ENCODE data around the gene SHISA7.

Gene SHISA7

DNA sequence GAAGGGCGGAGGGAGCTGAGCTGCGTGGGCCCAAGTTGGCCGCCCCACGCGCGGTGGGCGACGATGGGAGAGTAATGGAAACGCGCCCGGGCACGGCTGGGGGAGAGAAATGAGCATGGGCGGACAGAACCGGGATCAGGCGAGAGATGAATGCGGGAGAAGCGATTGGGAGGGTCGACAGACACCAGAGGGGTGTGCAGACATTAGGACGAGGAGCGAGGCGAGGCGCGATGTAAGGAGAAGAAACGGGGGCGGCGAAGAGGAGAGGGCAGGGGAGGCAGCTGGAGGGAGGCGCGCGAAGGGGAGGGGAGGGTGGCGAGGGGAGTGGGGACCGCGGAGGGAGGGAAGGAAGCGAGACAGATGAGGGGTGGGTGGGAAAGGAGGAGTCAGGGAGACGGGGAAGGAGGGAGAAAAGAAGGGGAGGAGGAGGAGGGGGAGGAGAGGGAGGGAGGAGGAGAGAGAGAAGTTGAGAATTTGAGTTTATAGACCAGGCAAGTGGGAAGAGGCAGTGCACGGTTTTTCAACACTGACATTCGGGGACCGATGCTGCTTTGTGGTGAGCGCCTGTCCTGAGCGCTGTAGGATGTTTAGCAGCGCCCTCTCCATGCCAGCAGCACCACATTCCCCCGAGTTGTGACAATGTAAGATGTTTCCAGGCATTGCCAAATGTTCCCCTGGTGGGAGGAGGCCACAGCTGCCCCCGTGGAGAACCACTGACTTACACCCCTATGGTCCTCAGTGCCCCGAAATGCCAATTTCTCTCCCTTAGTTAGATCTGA, at the start of gene SHISA7:
TSS of gene SHISA7 (minus strand) at position 256 of the 779 bp plus-strand sequence. CDS start 437 bp downstream, outside the sequence.
- DNase-seq (ENCODE audit: low read depth) = no peak

DNA sequence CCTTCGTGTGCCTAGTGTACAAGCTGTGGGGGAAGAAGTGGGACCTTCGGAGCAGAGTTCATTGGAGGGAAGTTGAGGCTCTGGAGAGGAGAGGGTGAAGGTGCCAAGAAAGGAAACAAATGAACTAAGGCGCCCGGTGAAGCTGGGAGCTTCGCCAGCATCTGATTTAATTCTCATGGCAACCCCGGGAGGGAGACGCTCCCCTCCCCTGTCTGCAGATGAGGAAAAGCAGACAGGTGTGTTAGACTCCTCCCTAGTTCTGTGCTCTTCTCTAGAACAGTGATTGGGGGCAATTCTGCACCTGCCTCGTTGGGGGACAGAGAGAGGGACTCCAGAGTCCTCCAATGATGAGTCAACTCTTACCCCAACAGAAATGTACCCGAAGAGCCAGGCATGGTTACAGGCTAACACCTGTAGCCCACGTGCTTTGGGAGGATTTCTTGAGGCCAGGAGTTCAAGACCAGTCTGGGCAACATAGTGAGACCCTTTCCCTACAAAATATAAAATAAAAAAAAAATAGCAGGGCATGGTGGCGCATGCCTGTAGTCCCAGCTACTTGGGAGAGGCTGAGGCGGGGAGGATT, 49.4 kb upstream of the SHISA7 start:
- no peak for DNase-seq (ENCODE audit: low read depth)

DNA sequence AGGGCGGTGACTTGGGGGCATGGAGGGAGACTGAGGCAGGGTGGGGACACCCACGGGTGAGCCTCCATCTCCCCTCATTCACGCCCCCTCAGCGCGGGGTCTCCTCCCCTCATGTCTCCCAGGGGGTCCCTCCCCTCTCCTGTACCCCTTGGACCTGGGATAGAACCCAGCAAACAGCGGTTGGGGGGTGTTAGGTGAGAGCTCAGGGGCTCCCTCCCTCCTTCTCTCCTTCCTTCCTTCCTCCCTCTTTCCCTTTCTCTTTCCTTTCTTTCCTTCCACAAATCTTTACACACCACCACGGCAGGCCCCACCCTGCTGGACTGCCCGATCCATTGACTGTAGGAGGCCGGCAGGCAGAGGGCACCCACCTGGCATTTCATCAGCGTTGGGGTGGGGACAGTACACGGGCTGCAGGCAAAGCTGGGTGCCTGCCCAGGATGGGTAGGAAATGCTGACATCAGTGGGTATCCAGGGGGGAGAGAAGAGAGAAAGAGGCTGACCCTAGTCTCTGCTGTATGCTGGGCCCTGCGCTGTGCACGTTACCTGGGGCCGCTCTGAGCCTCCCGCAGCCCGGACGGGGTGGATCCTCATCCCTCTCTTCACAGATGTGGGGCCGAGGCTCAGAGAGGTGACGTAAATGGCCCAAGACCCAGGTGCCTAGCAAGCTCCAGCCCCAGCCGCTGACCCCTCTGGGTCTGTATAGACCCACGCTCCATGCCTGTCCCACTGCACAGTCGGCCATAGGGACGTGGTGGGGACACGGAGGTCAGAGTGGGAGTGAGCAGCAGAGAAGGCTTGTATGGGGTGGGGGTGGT, 48.7 kb upstream of the SHISA7 start:
- no peak for DNase-seq (ENCODE audit: low read depth)

DNA sequence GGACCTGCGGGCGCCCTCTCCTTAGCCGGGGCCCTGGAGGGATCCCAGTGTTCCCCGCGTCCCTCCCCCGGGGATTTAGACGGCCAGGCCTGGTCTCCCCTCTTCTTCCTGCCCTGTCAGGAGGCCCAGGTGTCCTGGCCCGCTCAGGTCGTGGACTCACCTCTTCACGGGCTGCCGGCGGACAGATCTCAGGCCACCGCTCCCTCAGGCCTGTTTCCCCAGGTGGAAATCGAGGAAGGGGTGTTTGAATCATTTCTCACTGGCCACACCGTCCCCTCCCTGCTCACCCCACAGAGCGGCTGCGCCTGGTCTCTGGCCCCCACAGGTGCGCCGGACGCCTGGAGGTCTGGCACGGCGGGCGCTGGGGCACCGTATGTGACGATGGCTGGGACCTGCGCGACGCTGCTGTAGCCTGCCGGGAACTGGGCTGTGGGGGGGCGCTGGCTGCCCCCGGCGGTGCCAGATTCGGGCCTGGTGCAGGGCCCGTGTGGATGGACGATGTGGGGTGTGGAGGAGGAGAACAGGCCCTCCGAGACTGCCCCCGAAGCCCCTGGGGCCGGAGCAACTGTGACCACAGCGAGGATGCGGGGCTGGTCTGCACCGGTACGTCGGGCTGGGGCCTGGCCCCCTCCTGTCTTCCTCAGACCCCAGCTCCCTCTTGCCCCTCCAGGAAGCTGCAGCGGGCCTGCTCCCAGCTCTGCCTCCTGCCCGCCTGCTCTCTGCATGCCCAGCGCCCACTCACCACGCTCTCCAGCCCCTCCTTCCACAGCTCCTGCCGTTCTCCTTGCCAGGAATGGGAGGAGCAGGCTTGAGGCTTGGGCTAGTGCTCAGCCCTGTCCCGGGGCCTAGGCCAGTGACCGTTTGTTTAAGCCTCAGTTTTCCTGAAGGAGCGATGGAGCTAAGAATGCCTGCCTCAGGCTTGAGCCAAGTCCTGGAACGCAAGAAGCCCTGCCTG, 47.7 kb upstream of the SHISA7 start:
- no peak for DNase-seq (ENCODE audit: low read depth)

DNA sequence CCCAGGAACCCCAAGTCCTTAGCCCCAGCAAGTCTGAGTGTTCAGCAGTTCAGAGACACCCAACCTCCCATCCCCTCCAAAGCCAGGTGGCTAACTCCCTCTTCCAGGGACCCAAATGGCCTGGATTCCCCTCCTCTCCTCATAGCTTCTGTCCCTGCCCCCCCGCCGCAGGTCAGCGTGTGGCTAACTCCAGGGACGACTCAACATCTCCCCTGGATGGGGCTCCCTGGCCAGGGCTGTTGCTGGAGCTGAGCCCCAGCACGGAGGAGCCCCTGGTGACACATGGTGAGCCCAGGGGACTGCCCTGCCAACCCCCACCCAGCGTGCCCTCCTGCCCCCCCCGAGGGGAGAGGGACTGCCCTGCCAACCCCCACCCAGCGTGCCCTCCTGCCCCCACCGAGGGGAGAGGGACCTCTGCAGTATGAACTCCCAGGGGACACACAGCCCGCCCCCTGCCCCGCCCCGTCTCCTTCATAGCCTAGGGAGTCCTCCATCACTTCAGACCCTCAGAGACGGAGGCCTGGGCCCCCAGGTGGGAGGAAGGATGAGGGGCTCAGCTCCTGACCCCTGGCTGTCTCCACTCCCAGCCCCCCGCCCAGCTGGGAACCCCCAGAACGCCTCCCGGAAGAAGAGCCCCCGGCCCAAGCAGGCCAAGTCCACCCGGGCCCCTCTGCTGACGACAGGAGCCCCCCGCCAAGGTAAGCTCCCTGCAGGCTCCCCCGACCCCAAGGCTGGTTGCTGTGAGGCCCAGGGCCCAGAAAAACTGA, 46.8 kb upstream of the SHISA7 start:
- DNase-seq (ENCODE audit: low read depth) = no peak

DNA sequence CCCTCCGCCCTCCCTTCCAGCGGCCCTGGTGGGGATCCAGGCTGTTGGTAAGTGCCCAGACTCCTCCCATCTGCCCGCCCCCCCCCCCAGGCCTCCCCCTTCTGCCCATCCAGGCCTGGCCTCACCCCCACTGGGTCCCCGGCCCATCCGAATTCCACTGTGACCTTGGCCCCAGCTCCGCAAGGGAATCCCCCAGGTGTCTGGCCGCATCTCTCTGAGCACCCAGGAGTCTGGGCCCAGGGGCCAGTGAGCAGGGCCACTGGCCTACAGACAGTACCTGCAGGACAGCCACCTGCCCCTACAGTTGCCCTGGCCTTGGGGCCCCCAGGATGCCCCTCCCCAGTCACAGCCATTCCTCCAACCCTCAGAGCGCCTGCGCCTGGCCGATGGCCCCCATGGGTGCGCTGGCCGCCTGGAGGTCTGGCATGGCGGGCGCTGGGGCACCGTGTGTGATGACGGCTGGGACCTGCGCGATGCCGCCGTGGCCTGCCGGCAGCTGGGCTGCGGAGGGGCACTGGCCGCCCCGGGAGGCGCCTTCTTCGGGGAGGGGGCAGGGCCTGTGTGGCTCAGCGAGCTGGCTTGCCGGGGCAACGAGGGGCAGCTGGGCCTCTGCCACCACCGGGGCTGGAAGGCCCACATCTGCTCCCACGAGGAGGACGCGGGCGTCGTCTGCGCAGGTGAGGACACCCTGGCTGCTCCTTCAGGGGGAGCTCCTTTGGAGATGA, 46.0 kb upstream of the SHISA7 start:
- DNase-seq (ENCODE audit: low read depth) = no peak

DNA sequence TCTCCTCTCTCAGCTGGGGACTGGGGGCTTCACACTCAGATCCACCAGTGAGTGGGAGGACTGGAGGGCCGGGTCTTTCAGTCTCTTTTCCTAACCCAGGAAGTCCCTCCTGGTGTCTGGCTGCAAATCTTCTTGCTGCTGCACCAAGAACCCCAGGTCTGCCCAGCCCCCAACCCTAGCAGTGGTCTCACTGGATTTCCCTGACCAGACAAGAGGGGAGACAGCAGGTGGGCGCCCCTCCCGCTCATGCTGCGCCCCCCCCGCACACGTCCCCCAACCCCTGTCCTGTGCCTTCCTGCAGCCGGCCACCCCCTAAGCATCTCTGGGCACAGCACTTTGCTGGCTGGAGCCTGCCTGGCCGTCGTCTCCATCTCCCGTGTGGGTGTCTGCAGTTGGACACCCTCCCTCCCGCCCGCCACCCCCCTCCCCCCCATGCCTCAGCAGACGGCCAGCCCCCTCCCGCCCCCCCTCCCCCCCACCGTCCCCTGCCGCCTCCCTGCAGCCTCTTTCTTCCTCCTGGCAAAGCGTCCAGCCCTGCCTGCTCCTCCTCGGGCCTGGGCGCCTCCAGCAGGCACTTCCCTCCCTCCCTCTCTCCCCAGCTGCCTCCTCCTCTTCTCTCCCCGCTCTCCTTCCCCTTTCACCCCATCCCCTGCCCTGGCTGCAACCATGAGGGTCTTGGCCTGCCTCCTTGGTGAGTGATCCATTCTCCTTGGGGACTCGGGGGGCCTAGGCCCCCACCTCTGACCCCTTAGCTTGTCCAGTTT, 45.0 kb upstream of the SHISA7 start, which contains the start of gene SSC5D:
TSS of gene SSC5D (plus strand) at position 513 of the 764 bp plus-strand sequence. CDS start at position 667, 154 bp downstream.
- no peak for DNase-seq (ENCODE audit: low read depth)

DNA sequence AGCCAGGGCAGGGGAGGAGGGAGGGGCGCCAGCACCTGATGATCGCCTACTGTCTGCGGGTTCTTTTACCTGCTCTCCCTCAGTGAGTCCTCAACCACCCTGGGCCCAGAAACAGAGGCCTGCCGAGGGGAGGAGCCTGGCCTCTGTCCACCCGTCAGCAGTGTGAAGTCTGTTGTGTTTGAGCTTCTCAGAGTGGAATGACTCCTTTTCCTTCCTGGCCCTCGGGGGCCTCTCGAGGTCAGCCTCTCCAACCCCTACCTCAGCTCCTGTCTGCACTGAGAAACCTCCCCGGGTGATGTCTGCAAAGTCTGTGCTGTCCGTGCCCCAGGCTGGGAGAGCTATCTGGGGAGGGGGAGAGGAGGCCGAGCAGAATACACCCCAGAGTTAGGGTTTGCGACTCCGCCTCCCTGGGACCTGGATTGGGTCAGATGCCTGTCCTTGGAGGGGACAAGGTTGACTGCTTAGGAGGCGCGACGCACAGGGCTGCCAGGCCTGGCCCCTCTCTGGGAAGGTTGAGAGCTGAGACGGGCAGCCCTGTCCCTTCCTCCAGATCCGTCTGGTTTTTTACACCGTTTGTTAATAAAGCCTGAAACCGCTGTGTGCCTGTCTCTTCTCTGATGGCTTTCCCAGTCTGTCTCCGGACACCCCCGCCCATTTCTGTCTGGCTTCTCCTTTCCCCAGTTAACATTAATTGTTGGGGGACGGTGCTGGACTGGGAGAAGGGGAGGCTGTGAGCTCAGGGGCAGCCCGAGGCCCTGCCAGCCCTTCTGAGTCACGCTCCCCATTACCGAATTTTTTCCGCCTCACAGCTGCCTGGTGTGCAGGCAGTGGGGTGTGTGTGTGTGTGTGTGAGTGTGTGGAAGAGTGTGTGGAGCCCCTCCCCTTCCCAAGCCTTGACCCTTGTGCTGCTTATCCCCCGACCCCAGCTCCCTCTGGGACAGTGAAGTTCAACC, 44.1 kb upstream of the SHISA7 start:
- DNase-seq (ENCODE audit: low read depth) = no peak

DNA sequence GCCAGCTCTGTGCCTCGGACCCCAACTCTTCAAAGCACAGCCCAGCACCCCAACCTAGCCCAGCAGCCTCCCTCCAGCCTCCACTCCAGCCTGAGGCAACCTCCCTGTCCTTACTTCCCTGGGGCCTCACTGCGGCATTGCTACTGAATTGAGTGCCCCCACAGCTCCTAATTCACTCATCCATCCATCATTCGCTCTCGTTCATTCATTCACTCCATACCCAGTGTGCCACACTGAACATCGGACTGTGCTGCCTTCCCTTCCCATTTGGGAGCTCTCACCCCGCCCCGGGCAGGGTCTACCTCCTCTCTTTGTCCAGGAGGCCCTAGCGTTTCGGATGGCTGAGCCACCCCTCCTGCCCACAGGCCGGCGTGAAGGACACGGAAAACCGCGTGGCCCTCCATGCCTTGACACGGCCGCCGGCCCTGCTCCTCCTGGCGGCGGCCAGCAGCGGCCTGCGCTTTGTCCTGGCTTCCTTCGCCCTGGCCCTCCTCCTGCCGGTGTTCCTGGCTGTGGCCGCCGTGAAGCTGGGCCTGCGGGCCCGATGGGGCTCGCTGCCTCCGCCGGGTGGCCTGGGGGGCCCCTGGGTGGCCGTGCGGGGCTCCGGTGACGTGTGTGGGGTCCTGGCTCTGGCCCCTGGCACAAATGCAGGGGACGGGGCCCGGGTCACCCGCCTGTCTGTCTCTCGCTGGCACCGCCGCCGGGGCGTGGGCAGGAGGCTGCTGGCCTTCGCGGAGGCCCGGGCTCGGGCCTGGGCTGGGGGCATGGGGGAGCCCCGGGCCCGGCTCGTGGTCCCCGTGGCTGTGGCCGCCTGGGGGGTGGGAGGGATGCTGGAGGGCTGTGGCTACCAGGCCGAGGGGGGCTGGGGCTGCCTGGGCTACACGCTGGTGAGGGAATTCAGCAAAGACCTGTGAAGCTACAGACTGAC, 43.2 kb upstream of the SHISA7 start:
- DNase-seq (ENCODE audit: low read depth) = no peak

DNA sequence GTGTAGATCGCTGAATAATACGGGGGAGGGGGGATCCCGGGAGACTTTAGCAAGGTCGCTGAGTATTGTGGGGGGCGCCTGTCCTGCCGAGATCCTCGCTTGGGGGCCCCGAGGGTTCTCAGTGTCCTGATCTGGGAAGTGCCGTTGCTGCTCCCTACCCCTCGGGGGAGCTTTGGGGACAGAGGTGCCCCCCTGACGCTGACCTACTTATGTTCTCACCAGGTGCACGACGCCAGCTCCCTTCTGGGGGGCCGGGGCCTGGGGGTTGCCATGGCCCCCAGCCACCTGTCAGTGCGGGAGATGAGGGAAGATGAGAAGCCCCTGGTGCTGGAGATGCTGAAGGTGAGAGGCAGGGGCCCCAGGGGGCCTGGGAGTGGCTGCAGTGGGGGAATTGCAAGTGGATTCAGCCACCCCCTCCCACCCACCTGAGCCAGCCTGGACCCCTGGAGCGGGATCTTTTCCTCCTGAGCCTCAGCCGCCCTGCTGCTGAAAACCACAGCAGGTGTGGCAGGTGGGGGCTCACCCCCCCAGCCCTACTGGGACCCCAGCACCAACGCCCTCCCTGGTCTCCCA, 42.4 kb upstream of the SHISA7 start:
- no peak for DNase-seq (ENCODE audit: low read depth)

DNA sequence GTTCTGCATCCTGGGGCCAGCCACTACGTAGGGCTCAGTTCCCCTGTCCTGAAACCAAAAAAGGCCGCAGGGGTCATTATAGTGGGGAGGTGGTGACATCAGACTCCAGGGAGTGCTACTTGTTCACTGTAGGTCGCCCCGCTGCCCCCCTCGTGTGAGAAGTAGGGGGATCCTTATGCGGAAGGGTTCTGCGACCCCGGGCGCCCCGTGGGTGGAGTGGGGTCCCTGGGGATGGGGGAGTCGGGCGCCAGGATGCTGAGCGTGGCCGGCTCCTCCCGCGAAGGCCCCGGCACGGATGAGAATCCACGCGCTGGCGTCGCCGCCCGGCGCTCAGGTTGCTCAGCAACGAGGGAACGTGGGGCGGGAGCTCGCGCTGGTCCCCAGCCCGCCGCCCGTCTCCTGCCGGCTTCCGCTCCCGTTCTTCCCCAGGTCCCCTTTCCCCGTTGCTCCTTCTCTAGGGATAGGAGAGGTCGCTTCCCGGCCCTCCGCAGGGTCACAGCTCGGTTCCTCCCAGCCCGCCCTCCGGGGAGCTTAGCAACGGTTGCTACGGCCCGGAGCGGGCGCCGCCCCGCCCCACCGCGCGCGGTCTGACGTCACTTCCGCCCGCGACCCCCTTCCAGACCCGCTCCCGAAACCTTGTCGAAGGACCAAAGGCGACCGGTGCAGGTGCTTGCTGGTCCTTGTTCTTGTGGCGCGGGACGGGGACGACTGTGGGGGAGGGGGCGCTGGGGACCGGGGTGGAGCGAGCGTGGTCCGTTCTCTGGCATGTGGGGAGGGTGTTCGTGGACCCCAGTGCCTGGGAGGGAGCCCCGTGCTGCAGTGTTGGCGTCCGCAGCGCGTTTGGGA, 41.7 kb upstream of the SHISA7 start, which contains the start of gene NAT14:
TSS of gene NAT14 (plus strand) at position 596 of the 846 bp plus-strand sequence. CDS start 521 bp downstream, outside the sequence.
- DNase-seq (ENCODE audit: low read depth) = peak; percentile 39

DNA sequence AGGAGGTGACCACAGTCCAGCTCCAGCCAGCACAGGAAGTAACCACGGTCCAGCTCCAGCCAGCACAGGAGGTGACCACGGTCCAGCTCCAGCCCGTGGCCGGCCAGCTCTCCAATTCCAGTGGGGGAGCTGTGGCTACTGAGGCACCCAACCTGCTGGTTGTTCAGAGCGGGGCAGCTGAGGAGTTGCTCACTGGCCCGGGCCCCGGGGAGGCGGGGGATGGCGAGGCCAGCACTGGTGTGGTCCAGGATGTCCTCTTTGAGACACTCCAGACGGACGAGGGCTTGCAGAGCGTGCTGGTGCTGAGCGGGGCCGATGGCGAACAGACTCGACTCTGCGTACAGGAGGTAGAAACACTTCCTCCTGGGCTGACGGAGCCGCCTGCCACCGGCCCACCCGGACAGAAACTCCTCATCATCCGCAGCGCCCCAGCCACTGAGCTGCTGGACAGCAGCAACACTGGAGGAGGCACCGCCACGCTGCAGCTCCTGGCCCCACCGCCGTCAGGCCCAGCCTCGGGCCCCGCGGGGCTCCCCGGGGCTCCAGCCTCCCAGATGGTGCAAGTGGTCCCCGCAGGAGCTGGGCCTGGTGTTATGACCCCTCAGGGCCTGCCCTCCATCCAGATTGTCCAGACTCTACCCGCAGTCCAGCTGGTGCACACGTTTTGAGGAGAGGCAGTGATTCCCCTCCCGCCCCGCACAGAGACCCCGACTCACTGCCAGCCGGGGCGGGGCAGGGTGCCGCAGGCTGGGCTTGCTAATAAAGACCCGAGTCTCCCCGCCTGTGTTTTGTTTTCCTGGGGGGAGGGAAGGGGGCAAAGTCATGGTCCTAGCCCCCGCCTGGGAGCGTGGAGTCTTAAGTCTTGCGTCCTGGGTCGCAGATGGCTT, 40.8 kb upstream of the SHISA7 start:
- no peak for DNase-seq (ENCODE audit: low read depth)

DNA sequence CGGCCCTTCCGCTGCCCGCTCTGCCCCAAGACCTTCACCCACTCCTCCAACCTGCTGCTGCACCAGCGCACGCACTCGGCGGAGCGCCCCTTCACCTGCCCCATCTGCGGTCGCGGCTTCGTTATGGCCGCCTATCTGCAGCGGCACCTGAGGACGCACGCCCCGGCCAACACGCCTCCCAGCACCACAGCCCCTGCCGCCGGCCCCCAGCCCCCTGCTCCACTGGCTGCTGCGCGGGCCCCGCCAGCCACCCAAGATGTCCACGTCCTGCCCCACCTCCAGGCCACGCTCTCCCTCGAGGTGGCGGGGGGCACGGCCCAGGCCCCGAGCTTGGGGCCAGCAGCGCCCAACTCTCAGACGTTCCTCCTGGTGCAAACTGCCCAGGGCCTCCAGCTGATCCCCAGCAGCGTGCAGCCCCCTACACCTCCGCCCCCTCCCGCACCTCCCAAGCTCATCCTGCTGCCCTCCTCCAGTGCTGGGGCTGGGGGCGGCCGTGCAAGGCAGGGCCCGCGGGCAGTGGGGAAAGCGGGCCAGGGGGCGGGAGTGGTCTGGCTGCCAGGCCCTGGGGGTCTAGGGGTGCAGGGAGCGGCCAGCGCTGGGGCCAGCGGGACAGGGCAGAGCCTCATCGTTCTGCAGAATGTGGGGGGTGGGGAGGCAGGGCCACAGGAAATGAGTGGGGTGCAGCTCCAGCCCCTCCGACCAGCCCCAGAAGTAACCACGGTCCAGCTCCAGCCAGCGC, 40.0 kb upstream of the SHISA7 start:
- no peak for DNase-seq (ENCODE audit: low read depth)
